Measurements from ENCODE around the gene MAMDC2.

DNA sequence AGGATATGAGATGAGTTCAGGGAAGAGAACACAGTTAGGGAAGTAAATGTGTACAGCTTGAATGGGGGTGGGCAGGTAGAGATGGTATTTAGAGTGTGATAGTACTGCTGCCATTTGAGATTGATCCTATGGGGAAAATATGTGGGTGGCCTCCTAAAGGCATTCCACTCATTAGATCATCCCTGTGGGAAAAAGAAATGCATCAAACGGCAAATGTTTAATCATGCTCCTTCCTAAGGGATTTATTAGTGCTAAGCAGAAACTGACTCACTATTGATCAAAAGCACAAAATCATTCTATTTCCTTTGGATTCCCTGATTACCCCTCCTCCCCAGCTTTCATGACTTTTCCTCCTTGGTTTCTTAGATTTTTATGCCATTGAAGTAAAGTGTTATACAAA, 178.7 kb downstream of the MAMDC2 start:
- TF ChIP-seq, protein P1, sequence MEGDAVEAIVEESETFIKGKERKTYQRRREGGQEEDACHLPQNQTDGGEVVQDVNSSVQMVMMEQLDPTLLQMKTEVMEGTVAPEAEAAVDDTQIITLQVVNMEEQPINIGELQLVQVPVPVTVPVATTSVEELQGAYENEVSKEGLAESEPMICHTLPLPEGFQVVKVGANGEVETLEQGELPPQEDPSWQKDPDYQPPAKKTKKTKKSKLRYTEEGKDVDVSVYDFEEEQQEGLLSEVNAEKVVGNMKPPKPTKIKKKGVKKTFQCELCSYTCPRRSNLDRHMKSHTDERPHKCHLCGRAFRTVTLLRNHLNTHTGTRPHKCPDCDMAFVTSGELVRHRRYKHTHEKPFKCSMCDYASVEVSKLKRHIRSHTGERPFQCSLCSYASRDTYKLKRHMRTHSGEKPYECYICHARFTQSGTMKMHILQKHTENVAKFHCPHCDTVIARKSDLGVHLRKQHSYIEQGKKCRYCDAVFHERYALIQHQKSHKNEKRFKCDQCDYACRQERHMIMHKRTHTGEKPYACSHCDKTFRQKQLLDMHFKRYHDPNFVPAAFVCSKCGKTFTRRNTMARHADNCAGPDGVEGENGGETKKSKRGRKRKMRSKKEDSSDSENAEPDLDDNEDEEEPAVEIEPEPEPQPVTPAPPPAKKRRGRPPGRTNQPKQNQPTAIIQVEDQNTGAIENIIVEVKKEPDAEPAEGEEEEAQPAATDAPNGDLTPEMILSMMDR (IDR thresholded peaks at IDR 0.05 in 4 of 5, conservative IDR thresholded peaks at IDR 0.05 in 1 of 5) = no peak
- no peak for TF ChIP-seq POLR2A (IDR thresholded peaks at IDR 0.05)

Data from gastrocnemius medialis (tissue), 4 donors.